Mesendoderm (in vitro differentiated cells): Measurements from ENCODE around the gene PLA2G1B.

Experiments
- DNase-seq: peaks from one replicate; pipeline ENCODE4 v3.0.0; 2013
- H2AK5ac ChIP-seq: 2 replicates; pipeline ENCODE4 v1.6.1; 2013; ENCODE audit warnings: low read length, inconsistent platforms
- H2BK120ac ChIP-seq: 2 replicates; pipeline ENCODE4 v1.6.1; 2013; ENCODE audit warnings: low read depth, mild to moderate bottlenecking, low read length, moderate library complexity, mixed read lengths
- H2BK15ac ChIP-seq: replicated peaks from 2 replicates; pipeline ENCODE4 v1.6.1; 2013; ENCODE audit warnings: low read depth, mild to moderate bottlenecking, moderate library complexity
- H2BK5ac ChIP-seq: 2 replicates; pipeline ENCODE4 v1.6.1; 2013; ENCODE audit warnings: low read length, inconsistent platforms
- H3K18ac ChIP-seq: 2 replicates; pipeline ENCODE4 v1.6.1; 2013; ENCODE audit warnings: mild to moderate bottlenecking, low read length, mixed read lengths
- H3K23ac ChIP-seq: one replicate; pipeline ENCODE4 v1.6.1; 2013; ENCODE audit warnings: low read length
- H3K27ac ChIP-seq: 2 replicates; pipeline ENCODE4 v1.5.1; 2013; ENCODE audit warnings: low read depth, mild to moderate bottlenecking, inconsistent platforms, low read length, moderate library complexity
- H3K27me3 ChIP-seq: 2 replicates; pipeline ENCODE4 v1.6.1; 2013; ENCODE audit warnings: low read length, control low read depth, mild to moderate bottlenecking, inconsistent platforms; ENCODE audit not compliant: insufficient read depth, poor library complexity
- H3K36me3 ChIP-seq: 2 replicates; pipeline ENCODE4 v1.6.1; 2013; ENCODE audit warnings: low read length, inconsistent platforms; ENCODE audit not compliant: control insufficient read depth, insufficient read depth
- H3K4ac ChIP-seq: one replicate; pipeline ENCODE4 v1.6.1; 2013; ENCODE audit warnings: low read depth, mild to moderate bottlenecking, low read length, moderate library complexity
- H3K4me1 ChIP-seq: 2 replicates; pipeline ENCODE4 v1.6.1; 2013; ENCODE audit warnings: low read depth, low read length, inconsistent platforms; ENCODE audit not compliant: control insufficient read depth
- H3K4me2 ChIP-seq: 2 replicates; pipeline ENCODE4 v1.6.1; 2013; ENCODE audit warnings: low read length
- H3K4me3 ChIP-seq: 2 replicates; pipeline ENCODE4 v1.5.1; 2013; ENCODE audit warnings: mild to moderate bottlenecking, low read length
- H3K56ac ChIP-seq: one replicate; pipeline ENCODE4 v1.6.1; 2013; ENCODE audit warnings: low read length
- H3K79me1 ChIP-seq: 2 replicates; pipeline ENCODE4 v1.6.1; 2013; ENCODE audit warnings: low read length, inconsistent platforms
- H3K79me2 ChIP-seq: 2 replicates; pipeline ENCODE4 v1.6.1; 2013; ENCODE audit warnings: mild to moderate bottlenecking, low read length; ENCODE audit not compliant: control insufficient read depth, insufficient read depth
- H3K9ac ChIP-seq: 2 replicates; pipeline ENCODE4 v1.6.1; 2013; ENCODE audit warnings: low read length, inconsistent platforms
- H4K5ac ChIP-seq: one replicate; pipeline ENCODE4 v1.6.1; 2013; ENCODE audit warnings: low read length
- H4K8ac ChIP-seq: one replicate; pipeline ENCODE4 v1.6.1; 2013; ENCODE audit warnings: low read depth, mild to moderate bottlenecking, control low read depth, low read length, moderate library complexity
- WGBS: extraction: QIAGEN DNeasy Blood & Tissue Kit; methylation state at CpG from one replicate; pipeline ENCODE4 v1.1.7; 2013; ENCODE audit warnings: low lambda C conversion rate, missing lambda C conversion rate; ENCODE audit not compliant: insufficient coverage; ENCODE audit errors: extremely low coverage; 5-methylcytosine and 5-hydroxymethylcytosine counted together

The PLA2G1B gene

DNA sequence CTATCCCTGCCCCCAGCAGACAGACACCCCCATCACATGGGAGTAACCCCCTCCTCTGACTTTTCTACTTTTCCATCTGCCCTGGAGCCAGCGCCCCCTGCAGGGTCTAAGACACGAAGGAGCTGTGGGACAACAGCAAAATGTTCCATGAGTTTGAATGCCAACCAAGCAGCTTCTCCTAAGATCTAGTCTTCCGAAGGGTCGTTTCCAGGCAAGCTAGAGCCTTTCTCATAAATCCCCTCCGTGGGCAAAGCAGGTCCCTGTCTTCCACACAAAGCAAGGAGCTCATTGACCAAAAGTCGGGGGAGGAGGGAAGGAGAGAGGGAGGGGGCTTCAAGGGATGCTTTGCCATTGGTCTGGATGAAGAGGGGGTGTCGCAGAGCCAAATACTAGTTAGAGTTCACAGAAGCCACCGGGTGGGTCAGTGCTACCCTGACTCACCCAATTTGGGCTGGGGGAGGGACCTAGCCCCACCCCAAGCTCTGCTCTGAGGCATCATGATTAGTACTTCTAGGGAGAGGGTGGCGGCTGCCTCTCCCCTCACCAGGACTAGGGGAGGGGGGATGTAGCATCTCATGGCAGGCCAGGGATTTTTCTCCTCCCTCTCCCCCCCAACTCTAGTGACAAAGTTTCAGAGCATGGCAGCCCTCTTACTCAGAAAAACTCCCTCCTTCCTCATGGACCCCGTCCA lies 39.8 kb upstream of the PLA2G1B start:
- Histone ChIP-seq H3K56ac (peak overlapping the region; percentile 77), H3K4me1 (peaks cover 16% of the 10 kb centered on the region), H4K8ac (no peak overlapping the region), H3K4me2 (peak overlapping the region; percentile 72), H3K9ac (peak overlapping the region; percentile 81), H3K4me3 (peak overlapping the region; percentile 47), H4K5ac (no peak overlapping the region), H3K79me1 (peaks cover 6% of the 10 kb centered on the region), H3K27me3 (no peaks in the 10 kb centered on the region), H2BK120ac (no peak overlapping the region), H3K23ac (no peak overlapping the region), H3K18ac (peak overlapping the region; percentile 99), H3K4ac (peak overlapping the region; percentile 98), H3K36me3 (peaks cover 2% of the 10 kb centered on the region), H2BK15ac (no peak overlapping the region), H3K27ac (peak overlapping the region; percentile 56), H2BK5ac (no peak overlapping the region), H3K79me2 (peaks cover 12% of the 10 kb centered on the region), H2AK5ac (no peak overlapping the region)
- no CpG with 5 or more reads among the region's 10 CpGs for WGBS
- peak; percentile 85 for DNase-seq

GRCh38 chr12:120366845-120367232 lies 39.3 kb upstream of the PLA2G1B start:
- no CpG with 5 or more reads among the region's 7 CpGs for WGBS
- Histone ChIP-seq H2BK120ac (no peak overlapping the region), H4K8ac (no peak overlapping the region), H3K36me3 (peaks cover 2% of the 10 kb centered on the region), H3K9ac (peak overlapping the region; percentile 81), H3K4me3 (no peak overlapping the region), H2BK5ac (no peak overlapping the region), H3K56ac (peak overlapping the region; percentile 49), H3K27me3 (no peaks in the 10 kb centered on the region), H4K5ac (no peak overlapping the region), H3K79me1 (peaks cover 6% of the 10 kb centered on the region), H3K79me2 (peaks cover 12% of the 10 kb centered on the region), H3K27ac (no peak overlapping the region), H3K23ac (no peak overlapping the region), H2BK15ac (no peak overlapping the region), H3K4ac (no peak overlapping the region), H3K4me2 (peak overlapping the region; percentile 72), H3K4me1 (peaks cover 21% of the 10 kb centered on the region), H3K18ac (peak overlapping the region; percentile 10), H2AK5ac (no peak overlapping the region)
- DNase-seq, result no peak

- Histone ChIP-seq H3K4me3 (no peak overlapping the region), H3K4ac (no peak overlapping the region), H3K27ac (no peak overlapping the region), H3K36me3 (peaks cover 2% of the 10 kb centered on the region), H2AK5ac (no peak overlapping the region), H3K23ac (no peak overlapping the region), H3K4me2 (no peak overlapping the region), H4K5ac (no peak overlapping the region), H4K8ac (no peak overlapping the region), H3K18ac (no peak overlapping the region), H3K79me1 (peaks cover 6% of the 10 kb centered on the region), H3K9ac (peak overlapping the region; percentile 81), H2BK120ac (no peak overlapping the region), H2BK15ac (no peak overlapping the region), H3K79me2 (peaks cover 12% of the 10 kb centered on the region), H3K4me1 (peaks cover 21% of the 10 kb centered on the region), H3K56ac (peak overlapping the region; percentile 27), H2BK5ac (no peak overlapping the region), H3K27me3 (no peaks in the 10 kb centered on the region)
- WGBS, result no CpG with 5 or more reads among the region's 7 CpGs
- DNase-seq, result no peak
These were observed 38.7 kb upstream of the PLA2G1B start for GRCh38 chr12:120366341-120366705.

- Histone ChIP-seq H3K4me3 (no peak overlapping the region), H3K4me2 (no peak overlapping the region), H3K79me1 (peaks cover 6% of the 10 kb centered on the region), H3K56ac (peak overlapping the region; percentile 27), H3K4ac (no peak overlapping the region), H2BK5ac (no peak overlapping the region), H2BK15ac (no peak overlapping the region), H3K9ac (no peak overlapping the region), H3K18ac (no peak overlapping the region), H3K36me3 (peaks cover 2% of the 10 kb centered on the region), H3K4me1 (peaks cover 20% of the 10 kb centered on the region), H3K79me2 (peaks cover 12% of the 10 kb centered on the region), H2AK5ac (no peak overlapping the region), H4K5ac (no peak overlapping the region), H3K27ac (no peak overlapping the region), H2BK120ac (no peak overlapping the region), H3K23ac (no peak overlapping the region), H4K8ac (no peak overlapping the region), H3K27me3 (no peaks in the 10 kb centered on the region)
- DNase-seq, result no peak
- WGBS, result no CpG with 5 or more reads among the region's 13 CpGs
These were observed 38.2 kb upstream of the PLA2G1B start for GRCh38 chr12:120365675-120366340.

DNA sequence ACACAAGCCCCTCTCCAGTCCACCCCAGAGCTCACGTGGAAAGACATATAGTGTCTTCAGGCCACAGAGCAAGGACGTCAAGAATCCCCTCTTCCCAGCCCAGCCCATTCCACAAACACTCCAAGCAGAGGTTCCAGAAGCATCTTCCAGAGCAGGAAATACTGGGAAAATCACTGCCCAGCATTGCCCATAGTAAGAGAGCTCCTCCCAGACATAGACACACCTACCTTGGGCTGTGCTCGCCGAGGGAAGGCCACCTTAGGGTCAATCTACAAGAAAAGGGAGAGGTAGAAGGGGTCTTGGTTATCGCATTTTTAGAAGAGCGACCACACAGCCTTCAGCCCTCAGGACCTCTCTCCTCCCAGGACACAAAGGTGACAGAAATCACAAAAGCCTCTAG lies 36.9 kb upstream of the PLA2G1B start:
- H3K56ac ChIP-seq, result no peak overlapping the region
- no peak for DNase-seq
- H3K4ac ChIP-seq, result no peak overlapping the region
- H2BK120ac ChIP-seq, result no peak overlapping the region
- peaks cover 9% of the 10 kb centered on the region for H3K79me1 ChIP-seq
- H3K23ac ChIP-seq, result no peak overlapping the region
- no peak overlapping the region for H2BK5ac ChIP-seq
- no peak overlapping the region for H4K5ac ChIP-seq
- H3K27ac ChIP-seq, result no peak overlapping the region
- no peak overlapping the region for H3K18ac ChIP-seq
- H3K79me2 ChIP-seq, result peaks cover 12% of the 10 kb centered on the region
- WGBS, result no CpG with 5 or more reads among the region's 6 CpGs
- no peak overlapping the region for H2AK5ac ChIP-seq
- no peaks in the 10 kb centered on the region for H3K27me3 ChIP-seq
- peaks cover 2% of the 10 kb centered on the region for H3K36me3 ChIP-seq
- no peak overlapping the region for H3K4me3 ChIP-seq
- H3K4me2 ChIP-seq, result no peak overlapping the region
- no peak overlapping the region for H3K9ac ChIP-seq
- no peak overlapping the region for H4K8ac ChIP-seq
- H3K4me1 ChIP-seq, result peaks cover 13% of the 10 kb centered on the region
- no peak overlapping the region for H2BK15ac ChIP-seq
